Subcutaneous adipose tissue (tissue), 4 donors: ENCODE measurements around the gene RAD1. TPM values are rescaled to one million over a fixed set of nuclear protein-coding genes. Genes with fewer than 3 reads are reported as not detected.

Source experiments
- CTCF ChIP-seq: fragments of 450-650 bp; IDR thresholded peaks from one replicate; pipeline ENCODE4 v1.5.1; 2016; ENCODE audit warnings: low read depth, mild to moderate bottlenecking, control low read depth, antibody characterized with exemption, moderate library complexity
- total RNA-seq, 4 donors: library from RNA; depleted of rRNA; stranded (reverse); fragments of >200 nt; gene quantifications; one replicate each; pipeline ENCODE4 v1.1.0, GENCODE V29; 2016

The RAD1 gene
- total RNA-seq, 4 donors from 2014 or later: 13.2 to 24.5 (median 16.9) TPM

GRCh38 chr5:34941936-34942335 lies 26.6 kb upstream of the RAD1 start:
- TF ChIP-seq CTCF: no peak

GRCh38 chr5:34932947-34933346 lies 17.6 kb upstream of the RAD1 start:
- no peak for TF ChIP-seq CTCF

GRCh38 chr5:34930870-34931269 lies 15.6 kb upstream of the RAD1 start:
- TF ChIP-seq CTCF: no peak

GRCh38 chr5:34930462-34930844 lies 15.1 kb upstream of the RAD1 start:
- TF ChIP-seq CTCF: no peak

- no peak for TF ChIP-seq CTCF
These were observed 14.6 kb upstream of the RAD1 start for GRCh38 chr5:34929720-34930461.

GRCh38 chr5:34929134-34929719 lies 13.9 kb upstream of the RAD1 start, which contains the start of gene DNAJC21:
Gene DNAJC21 (plus strand): TSS chr5:34929559. CDS start chr5:34929820, 261 bp downstream.
- no peak for TF ChIP-seq CTCF

- no peak for TF ChIP-seq CTCF
These were observed 13.0 kb upstream of the RAD1 start for GRCh38 chr5:34928267-34928666.
